GM23338 (cell line): Measurements from ENCODE around the gene ZNF324. TPM values are rescaled to one million over a fixed set of nuclear protein-coding genes. Genes with fewer than 3 reads are reported as not detected.

Experiments
- ATAC-seq: fragments of 200-7000 bp; cut with Tn5 transposase; 3 replicates; pipeline ENCODE4 v1.9.1; 2020
- DNase-seq: peaks from one replicate; pipeline ENCODE4 v3.0.0-alpha.2; 2015; ENCODE audit warnings: low spot score
- H2AFZ ChIP-seq: fragments of 200-600 bp; sonication (generic); 2 replicates; pipeline ENCODE4 v1.8.0; 2016; ENCODE audit warnings: antibody characterized with exemption, mild to moderate bottlenecking, moderate library complexity
- H3F3A ChIP-seq: fragments of 200-600 bp; sonication (generic); replicated peaks from 2 replicates; pipeline ENCODE4 v1.8.0; 2017; ENCODE audit warnings: antibody characterized with exemption, mixed run types, low read depth
- H3K27ac ChIP-seq: fragments of 200-600 bp; sonication (generic); 2 replicates; pipeline ENCODE4 v1.6.1; 2016; ENCODE audit warnings: low read depth
- H3K27me3 ChIP-seq: fragments of 200-600 bp; sonication (generic); 2 replicates; pipeline ENCODE4 v1.8.0; 2016; ENCODE audit warnings: mild to moderate bottlenecking, mixed run types, moderate library complexity; ENCODE audit not compliant: insufficient read depth
- H3K36me3 ChIP-seq: fragments of 200-600 bp; sonication (generic); 2 replicates; pipeline ENCODE4 v1.8.0; 2016; ENCODE audit warnings: mild to moderate bottlenecking; ENCODE audit not compliant: insufficient read depth
- H3K4me1 ChIP-seq: fragments of 200-600 bp; sonication (generic); 2 replicates; pipeline ENCODE4 v1.8.0; 2016; ENCODE audit warnings: mild to moderate bottlenecking, moderate library complexity; ENCODE audit not compliant: insufficient read depth
- H3K4me2 ChIP-seq: fragments of 200-600 bp; sonication (generic); 2 replicates; pipeline ENCODE4 v1.7.1; 2017; ENCODE audit warnings: mixed run types
- H3K4me3 ChIP-seq: fragments of 200-600 bp; sonication (generic); 2 replicates; pipeline ENCODE4 v1.6.1; 2016; ENCODE audit warnings: mixed run types
- H3K79me2 ChIP-seq: fragments of 200-600 bp; sonication (generic); replicated peaks from 2 replicates; pipeline ENCODE4 v1.8.0; 2017; ENCODE audit warnings: mild to moderate bottlenecking; ENCODE audit not compliant: insufficient read depth
- H3K9me2 ChIP-seq: fragments of 200-600 bp; sonication (generic); 2 replicates; pipeline ENCODE4 v1.8.0; 2017; ENCODE audit not compliant: insufficient read depth
- H4K20me1 ChIP-seq: fragments of 200-600 bp; sonication (generic); replicated peaks from 2 replicates; pipeline ENCODE4 v1.8.0; 2017; ENCODE audit warnings: mild to moderate bottlenecking; ENCODE audit not compliant: insufficient read depth
- H3K27ac Mint-ChIP-seq: 2 replicates; pipeline ENCODE4 v1.8.0; 2020; ENCODE audit warnings: inconsistent platforms, mild to moderate bottlenecking, moderate library complexity, mixed read lengths
- H3K27me3 Mint-ChIP-seq: 3 replicates; pipeline ENCODE4 v1.8.0; 2022; ENCODE audit warnings: low read depth, mild to moderate bottlenecking, moderate library complexity, mixed read lengths, inconsistent platforms; ENCODE audit not compliant: insufficient read depth, poor library complexity
- H3K36me3 Mint-ChIP-seq: 3 replicates; pipeline ENCODE4 v1.8.0; 2021; ENCODE audit warnings: low read depth, mild to moderate bottlenecking, inconsistent platforms, moderate library complexity, mixed read lengths
- H3K4me1 Mint-ChIP-seq: 3 replicates; pipeline ENCODE4 v1.8.0; 2020; ENCODE audit warnings: mild to moderate bottlenecking, inconsistent platforms, mixed read lengths
- H3K4me3 Mint-ChIP-seq: 3 replicates; pipeline ENCODE4 v1.8.0; 2021; ENCODE audit warnings: moderate library complexity, mild to moderate bottlenecking, inconsistent platforms, mixed read lengths
- H3K9me3 Mint-ChIP-seq: 3 replicates; pipeline ENCODE4 v1.8.0; 2020; ENCODE audit warnings: moderate library complexity, mild to moderate bottlenecking, inconsistent platforms, mixed read lengths
- CREB1 ChIP-seq: fragments of 250-450 bp; sonication (Bioruptor Pico); IDR thresholded peaks from 2 replicates; pipeline ENCODE4 v1.5.0; 2020; ENCODE audit warnings: low read depth, mild to moderate bottlenecking, moderate library complexity
- JUNB ChIP-seq: IDR thresholded peaks from one replicate; pipeline ENCODE4 v1.6.1; 2016; ENCODE audit warnings: antibody characterized with exemption; ENCODE audit not compliant: unreplicated experiment
- NANOG ChIP-seq: IDR thresholded peaks from 2 replicates; pipeline ENCODE4 v1.6.1; 2016; ENCODE audit warnings: antibody characterized with exemption, borderline replicate concordance
- STAT1 ChIP-seq: IDR thresholded peaks from one replicate; pipeline ENCODE4 v1.6.1; 2016; ENCODE audit warnings: antibody characterized with exemption; ENCODE audit not compliant: unreplicated experiment
- ZNF331 ChIP-seq: fragments of 250-450 bp; sonication (Bioruptor Pico); IDR thresholded peaks from 2 replicates; pipeline ENCODE4 v1.5.0; 2020; ENCODE audit warnings: low read depth, mild to moderate bottlenecking, moderate library complexity
- polyA plus RNA-seq: library from polyadenylated mRNA; unstranded; fragments of >200 nt; fragmentation: Nextera tagmentation; extraction: Ambion mirVana; gene quantifications from 2 replicates; pipeline ENCODE4 v1.2.1, GENCODE V29; 2016
- total RNA-seq: library from RNA; depleted of rRNA; stranded (reverse); fragments of >200 nt; shearing (Covaris generic); gene quantifications from 2 replicates; pipeline ENCODE4 v1.2.3, GENCODE V29; 2014
- TF ChIP-seq, protein P1 (sequence below): fragments of 250-450 bp; sonication (Bioruptor Pico); IDR thresholded peaks from 2 replicates; pipeline ENCODE4 v1.5.0; 2020; ENCODE audit warnings: mild to moderate bottlenecking, moderate library complexity

The ZNF324 gene
- total and polyA plus RNA-seq, 2 experiments from 2014 or later: 3.9 to 15.0 TPM

DNA sequence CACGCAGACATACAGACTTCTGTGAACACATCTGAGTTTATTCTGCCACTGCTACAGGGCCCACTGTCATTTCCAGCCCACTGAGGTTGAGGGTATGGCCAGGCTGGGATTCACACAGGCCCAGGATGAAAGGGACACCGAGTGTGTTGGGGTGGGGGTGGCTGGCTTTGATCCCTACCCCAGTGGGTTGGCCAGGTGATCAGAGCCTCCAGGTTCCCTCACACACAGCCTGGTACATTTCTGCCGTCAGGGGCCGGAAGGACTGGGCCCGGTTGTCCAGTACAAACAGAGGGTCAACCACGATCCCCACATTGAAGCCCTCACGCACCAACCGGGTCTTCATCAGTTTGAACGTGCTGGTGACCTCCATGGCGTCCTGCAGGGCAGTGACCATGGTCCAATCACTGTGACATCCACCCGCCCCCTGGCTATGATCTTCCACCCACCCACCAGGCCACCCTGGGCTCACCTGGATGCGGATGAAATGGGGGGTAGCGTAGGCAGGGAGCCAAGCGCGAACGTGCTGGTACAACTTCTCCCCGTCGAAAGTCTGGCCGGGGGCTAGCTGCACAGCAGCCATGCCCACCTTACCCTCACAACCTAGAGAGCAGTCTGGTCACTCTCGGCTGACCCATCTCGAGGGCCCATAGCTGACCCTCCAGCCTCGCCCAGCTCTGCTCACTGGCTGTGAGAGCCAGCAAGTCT is 31.6 kb downstream of the ZNF324 start (continued):
- TF ChIP-seq NANOG (no peak), ZNF331 (CRISPR knock-in tag) (no peak), STAT1 (no peak)
- TF ChIP-seq, protein P1, sequence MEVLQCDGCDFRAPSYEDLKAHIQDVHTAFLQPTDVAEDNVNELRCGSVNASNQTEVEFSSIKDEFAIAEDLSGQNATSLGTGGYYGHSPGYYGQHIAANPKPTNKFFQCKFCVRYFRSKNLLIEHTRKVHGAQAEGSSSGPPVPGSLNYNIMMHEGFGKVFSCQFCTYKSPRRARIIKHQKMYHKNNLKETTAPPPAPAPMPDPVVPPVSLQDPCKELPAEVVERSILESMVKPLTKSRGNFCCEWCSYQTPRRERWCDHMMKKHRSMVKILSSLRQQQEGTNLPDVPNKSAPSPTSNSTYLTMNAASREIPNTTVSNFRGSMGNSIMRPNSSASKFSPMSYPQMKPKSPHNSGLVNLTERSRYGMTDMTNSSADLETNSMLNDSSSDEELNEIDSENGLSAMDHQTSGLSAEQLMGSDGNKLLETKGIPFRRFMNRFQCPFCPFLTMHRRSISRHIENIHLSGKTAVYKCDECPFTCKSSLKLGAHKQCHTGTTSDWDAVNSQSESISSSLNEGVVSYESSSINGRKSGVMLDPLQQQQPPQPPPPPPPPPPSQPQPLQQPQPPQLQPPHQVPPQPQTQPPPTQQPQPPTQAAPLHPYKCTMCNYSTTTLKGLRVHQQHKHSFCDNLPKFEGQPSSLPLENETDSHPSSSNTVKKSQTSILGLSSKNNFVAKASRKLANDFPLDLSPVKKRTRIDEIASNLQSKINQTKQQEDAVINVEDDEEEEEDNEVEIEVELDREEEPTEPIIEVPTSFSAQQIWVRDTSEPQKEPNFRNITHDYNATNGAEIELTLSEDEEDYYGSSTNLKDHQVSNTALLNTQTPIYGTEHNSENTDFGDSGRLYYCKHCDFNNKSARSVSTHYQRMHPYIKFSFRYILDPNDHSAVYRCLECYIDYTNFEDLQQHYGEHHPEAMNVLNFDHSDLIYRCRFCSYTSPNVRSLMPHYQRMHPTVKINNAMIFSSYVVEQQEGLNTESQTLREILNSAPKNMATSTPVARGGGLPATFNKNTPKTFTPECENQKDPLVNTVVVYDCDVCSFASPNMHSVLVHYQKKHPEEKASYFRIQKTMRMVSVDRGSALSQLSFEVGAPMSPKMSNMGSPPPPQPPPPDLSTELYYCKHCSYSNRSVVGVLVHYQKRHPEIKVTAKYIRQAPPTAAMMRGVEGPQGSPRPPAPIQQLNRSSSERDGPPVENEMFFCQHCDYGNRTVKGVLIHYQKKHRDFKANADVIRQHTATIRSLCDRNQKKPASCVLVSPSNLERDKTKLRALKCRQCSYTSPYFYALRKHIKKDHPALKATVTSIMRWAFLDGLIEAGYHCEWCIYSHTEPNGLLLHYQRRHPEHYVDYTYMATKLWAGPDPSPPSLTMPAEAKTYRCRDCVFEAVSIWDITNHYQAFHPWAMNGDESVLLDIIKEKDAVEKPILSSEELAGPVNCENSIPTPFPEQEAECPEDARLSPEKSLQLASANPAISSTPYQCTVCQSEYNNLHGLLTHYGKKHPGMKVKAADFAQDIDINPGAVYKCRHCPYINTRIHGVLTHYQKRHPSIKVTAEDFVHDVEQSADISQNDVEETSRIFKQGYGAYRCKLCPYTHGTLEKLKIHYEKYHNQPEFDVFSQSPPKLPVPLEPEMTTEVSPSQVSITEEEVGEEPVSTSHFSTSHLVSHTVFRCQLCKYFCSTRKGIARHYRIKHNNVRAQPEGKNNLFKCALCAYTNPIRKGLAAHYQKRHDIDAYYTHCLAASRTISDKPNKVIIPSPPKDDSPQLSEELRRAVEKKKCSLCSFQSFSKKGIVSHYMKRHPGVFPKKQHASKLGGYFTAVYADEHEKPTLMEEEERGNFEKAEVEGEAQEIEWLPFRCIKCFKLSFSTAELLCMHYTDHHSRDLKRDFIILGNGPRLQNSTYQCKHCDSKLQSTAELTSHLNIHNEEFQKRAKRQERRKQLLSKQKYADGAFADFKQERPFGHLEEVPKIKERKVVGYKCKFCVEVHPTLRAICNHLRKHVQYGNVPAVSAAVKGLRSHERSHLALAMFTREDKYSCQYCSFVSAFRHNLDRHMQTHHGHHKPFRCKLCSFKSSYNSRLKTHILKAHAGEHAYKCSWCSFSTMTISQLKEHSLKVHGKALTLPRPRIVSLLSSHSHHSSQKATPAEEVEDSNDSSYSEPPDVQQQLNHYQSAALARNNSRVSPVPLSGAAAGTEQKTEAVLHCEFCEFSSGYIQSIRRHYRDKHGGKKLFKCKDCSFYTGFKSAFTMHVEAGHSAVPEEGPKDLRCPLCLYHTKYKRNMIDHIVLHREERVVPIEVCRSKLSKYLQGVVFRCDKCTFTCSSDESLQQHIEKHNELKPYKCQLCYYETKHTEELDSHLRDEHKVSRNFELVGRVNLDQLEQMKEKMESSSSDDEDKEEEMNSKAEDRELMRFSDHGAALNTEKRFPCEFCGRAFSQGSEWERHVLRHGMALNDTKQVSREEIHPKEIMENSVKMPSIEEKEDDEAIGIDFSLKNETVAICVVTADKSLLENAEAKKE (CRISPR knock-in tag): no peak

GRCh38 chr19:58499021-58499927 is 32.4 kb downstream of the ZNF324 start:
- Histone ChIP-seq H3K36me3 (no peaks in the 10 kb centered on the region), H3K4me3 (peak overlapping the region; percentile 82), H3K4me1 (no peaks in the 10 kb centered on the region), H3F3A (peaks cover 12% of the 10 kb centered on the region), H3K27ac (peak overlapping the region; percentile 75), H3K9me2 (no peaks in the 10 kb centered on the region), H4K20me1 (no peaks in the 10 kb centered on the region), H3K4me2 (peak overlapping the region; percentile 95), H3K79me2 (0 out of 2 replicates have a peak, but pooled peaks cover 4% of the 10 kb centered on the region), H3K27me3 (no peaks in the 10 kb centered on the region), H2AFZ (peak overlapping the region; percentile 100)
- peak overlapping the region; percentile 41 for H3K27ac Mint-ChIP-seq
- ATAC-seq (peak; percentile 99), DNase-seq (peak; percentile 100)
- no peaks in the 10 kb centered on the region for H3K36me3 Mint-ChIP-seq
- H3K4me1 Mint-ChIP-seq: peaks cover 17% of the 10 kb centered on the region
- H3K9me3 Mint-ChIP-seq: no peaks in the 10 kb centered on the region; the same call in 2 of the 3 replicates
- peak overlapping the region; percentile 81 for H3K4me3 Mint-ChIP-seq
- H3K27me3 Mint-ChIP-seq: peaks cover 7% of the 10 kb centered on the region
- no peak for TF ChIP-seq NANOG
- peak; percentile 86 for TF ChIP-seq CREB1 (CRISPR knock-in tag)
- TF ChIP-seq, protein P1 (CRISPR knock-in tag): no peak
- TF ChIP-seq JUNB: no peak
- TF ChIP-seq ZNF331 (CRISPR knock-in tag): no peak
